Gastrocnemius medialis (tissue), 4 donors: ENCODE data around the gene SFMBT2. TPM values are rescaled to one million over a fixed set of nuclear protein-coding genes. Genes with fewer than 3 reads are reported as not detected.
"Not testable (repeated sequence)": the region's sequence is repeated elsewhere in the genome, so short reads cannot be mapped to it uniquely, and the experiment has no call there.

ENCODE experiments used
- ATAC-seq, 2 donors: fragments of 150-250 bp; one replicate each; pipeline ENCODE4 v1.9.1; 2016
- DNase-seq, 2 donors: peaks; one replicate each; pipeline ENCODE4 v3.0.0-alpha.2; 2019
- H3K27ac ChIP-seq, 4 donors: fragments of 200-600 bp; sonication (generic); 1 replicate in 1 of 4; 2 replicates in 3 of 4; pipeline ENCODE4 v1.5.1; 2016 to 2018; ENCODE audit warnings: mild to moderate bottlenecking in 2 of 4, moderate library complexity in 1 of 4
- H3K27me3 ChIP-seq, 3 donors: fragments of 200-600 bp; sonication (generic) in 2 of 3; 1 replicate in 1 of 3; 2 replicates in 2 of 3; pipeline versions ENCODE4 v1.5.1 to v1.6.0; 2016 to 2019; ENCODE audit warnings: mild to moderate bottlenecking in 1 of 3, moderate library complexity in 1 of 3
- H3K36me3 ChIP-seq, 2 donors: fragments of 200-600 bp; sonication (generic) in 1 of 2; one replicate each; pipeline ENCODE4 v1.5.1; 2017 to 2018
- H3K4me1 ChIP-seq, 2 donors: fragments of 200-600 bp; sonication (generic) in 1 of 2; one replicate each; pipeline ENCODE4 v1.5.1; 2016 to 2017; ENCODE audit warnings: mild to moderate bottlenecking in 2 of 2
- H3K4me3 ChIP-seq, 4 donors: fragments of 200-600 bp; sonication (generic) in 3 of 4; 1 replicate in 1 of 4; 2 replicates in 3 of 4; pipeline ENCODE4 v1.5.1; 2016 to 2019; ENCODE audit warnings: mild to moderate bottlenecking in 2 of 4
- H3K9me3 ChIP-seq, 3 donors: fragments of 200-600 bp; sonication (generic) in 2 of 3; 1 replicate in 1 of 3; 2 replicates in 2 of 3; pipeline ENCODE4 v1.5.1; 2016 to 2019
- POLR2A ChIP-seq, 2 donors: fragments of 450-650 bp; IDR thresholded peaks; one replicate each; pipeline ENCODE4 v1.6.1; 2017; ENCODE audit warnings: antibody characterized with exemption in 2 of 2, mild to moderate bottlenecking in 2 of 2, moderate library complexity in 2 of 2
- in situ Hi-C, 4 donors: fragments of 200-750 bp; cut with MboI; loops; one replicate each; pipeline versions ENCODE4 v1.15.0 to v1.8.0; 2017; ENCODE audit warnings: low sequenced_read_pairs in 4 of 4
- intact Hi-C: fragments of 100-400 bp; cut with DNase I; formaldehyde crosslinking; loops from one replicate; pipeline ENCODE4 v1.15.1; 2023; ENCODE audit warnings: low total_unique reads
- total RNA-seq, 4 donors: library from RNA; depleted of rRNA; stranded (reverse); fragments of >200 nt; gene quantifications; one replicate each; pipeline versions ENCODE4 v1.1.0 to v1.2.3, GENCODE V29; 2016
- TF ChIP-seq, protein P1 (sequence below), 5 experiments: fragments of 450-650 bp in 3 of 5; fragments of 200-600 bp in 2 of 5; sonication (generic) in 2 of 5; IDR thresholded peaks in 4 of 5; conservative IDR thresholded peaks in 1 of 5; 1 replicate in 4 of 5; 2 replicates in 1 of 5; pipeline ENCODE4 v1.5.1; 2016 to 2019; ENCODE audit warnings: antibody characterized with exemption in 5 of 5, mild to moderate bottlenecking in 3 of 5, moderate library complexity in 3 of 5

The SFMBT2 gene
- total RNA-seq, 4 donors from 2014 or later, result 1.1 to 6.9 (median 2.1) TPM

DNA sequence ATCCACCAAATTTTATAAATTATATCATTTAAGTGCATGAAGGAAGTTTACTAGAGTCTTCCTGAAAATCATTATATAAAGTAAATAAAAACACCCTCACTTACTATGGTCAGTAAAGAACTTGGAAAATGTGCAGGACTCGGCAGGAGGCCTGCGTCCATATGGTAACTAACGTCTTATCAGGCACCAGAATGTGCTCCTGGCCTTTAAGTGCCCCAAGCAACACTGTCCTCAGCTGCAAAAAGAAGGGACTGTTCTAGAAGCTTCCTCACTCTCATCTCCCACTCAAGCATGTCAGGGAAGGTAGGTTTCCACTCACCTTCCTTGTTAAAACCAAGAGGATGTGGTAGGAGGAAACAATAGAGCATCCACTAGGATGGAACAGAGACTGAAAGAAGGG, 11.3 kb downstream of the SFMBT2 start:
- Histone ChIP-seq H3K36me3 (no peaks in the 10 kb centered on the region), H3K4me3 (no peak overlapping the region), H3K9me3 (no peaks in the 10 kb centered on the region), H3K27ac (peak overlapping the region; percentile 39 to 84 (median 64)), H3K27me3 (no peaks in the 10 kb centered on the region), H3K4me1 (peaks cover 32 to 49% of the 10 kb centered on the region in 2 donors)
- TF ChIP-seq, protein P1, sequence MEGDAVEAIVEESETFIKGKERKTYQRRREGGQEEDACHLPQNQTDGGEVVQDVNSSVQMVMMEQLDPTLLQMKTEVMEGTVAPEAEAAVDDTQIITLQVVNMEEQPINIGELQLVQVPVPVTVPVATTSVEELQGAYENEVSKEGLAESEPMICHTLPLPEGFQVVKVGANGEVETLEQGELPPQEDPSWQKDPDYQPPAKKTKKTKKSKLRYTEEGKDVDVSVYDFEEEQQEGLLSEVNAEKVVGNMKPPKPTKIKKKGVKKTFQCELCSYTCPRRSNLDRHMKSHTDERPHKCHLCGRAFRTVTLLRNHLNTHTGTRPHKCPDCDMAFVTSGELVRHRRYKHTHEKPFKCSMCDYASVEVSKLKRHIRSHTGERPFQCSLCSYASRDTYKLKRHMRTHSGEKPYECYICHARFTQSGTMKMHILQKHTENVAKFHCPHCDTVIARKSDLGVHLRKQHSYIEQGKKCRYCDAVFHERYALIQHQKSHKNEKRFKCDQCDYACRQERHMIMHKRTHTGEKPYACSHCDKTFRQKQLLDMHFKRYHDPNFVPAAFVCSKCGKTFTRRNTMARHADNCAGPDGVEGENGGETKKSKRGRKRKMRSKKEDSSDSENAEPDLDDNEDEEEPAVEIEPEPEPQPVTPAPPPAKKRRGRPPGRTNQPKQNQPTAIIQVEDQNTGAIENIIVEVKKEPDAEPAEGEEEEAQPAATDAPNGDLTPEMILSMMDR (IDR thresholded peaks at IDR 0.05 in 4 of 5, conservative IDR thresholded peaks at IDR 0.05 in 1 of 5), result no peak
- TF ChIP-seq POLR2A (IDR thresholded peaks at IDR 0.05), result no peak
- in situ Hi-C loops (no loop called here), intact Hi-C loops (no loop called here)
- DNase-seq (no peak), ATAC-seq (no peak)

DNA sequence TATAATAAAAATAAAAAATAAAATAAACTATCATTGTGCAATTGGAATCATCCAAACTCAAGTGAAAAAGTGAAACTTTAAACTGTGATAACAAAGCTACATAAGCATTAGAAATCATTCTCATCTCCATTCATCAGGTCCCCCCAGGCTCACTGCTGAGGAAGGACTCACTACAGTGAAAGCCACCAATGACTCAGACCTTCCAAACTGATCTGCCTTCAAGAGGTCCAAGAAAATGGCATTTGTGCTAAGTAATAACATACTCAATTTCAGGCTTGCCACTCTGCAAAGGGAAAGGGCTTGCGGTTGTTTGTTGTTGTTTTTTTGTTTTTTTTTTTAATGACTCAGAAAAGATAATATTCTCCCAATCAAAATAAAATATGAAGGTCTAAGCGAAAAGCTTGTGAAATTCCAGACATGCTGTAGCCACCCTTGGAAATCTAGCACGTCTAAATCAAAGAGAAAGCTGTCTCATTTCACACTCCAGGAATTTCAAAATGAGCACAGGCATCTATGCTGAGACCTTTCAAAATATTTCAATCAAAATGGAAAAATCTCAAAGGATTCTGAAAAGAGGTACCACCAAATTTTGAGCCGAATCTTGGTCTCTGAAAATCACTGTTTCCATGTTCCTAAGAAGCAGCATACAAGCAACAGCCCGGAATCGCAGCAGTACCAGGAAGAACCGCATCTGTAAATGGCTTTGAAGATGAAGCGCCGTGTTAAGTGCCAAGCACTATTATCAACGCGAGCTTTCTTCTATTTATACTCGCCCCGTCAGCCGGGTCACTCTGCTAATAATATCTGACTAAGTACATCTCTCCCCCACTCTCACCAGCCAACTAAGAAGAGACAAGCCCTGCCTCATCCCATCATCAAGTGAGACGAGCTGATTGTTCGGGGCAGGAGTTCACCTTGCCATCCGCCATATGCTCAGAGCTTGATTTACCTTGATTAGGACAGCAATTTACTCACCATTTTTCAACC, 13.5 kb downstream of the SFMBT2 start:
- intact Hi-C loops (no loop called here), in situ Hi-C loops (no loop called here)
- Histone ChIP-seq H3K27me3 (no peaks in the 10 kb centered on the region), H3K27ac (peak overlapping the region; percentile 58 to 83 (median 78)), H3K4me3 (peak overlapping the region in 3 of 4 donors; percentile 17 to 36 (median 23)), H3K4me1 (peaks cover 21 to 30% of the 10 kb centered on the region in 2 donors), H3K9me3 (no peaks in the 10 kb centered on the region), H3K36me3 (no peaks in the 10 kb centered on the region)
- peak; percentile 32 to 84 for DNase-seq
- peak; percentile 95 to 96 for ATAC-seq
- TF ChIP-seq, protein P1 (IDR thresholded peaks at IDR 0.05 in 4 of 5, conservative IDR thresholded peaks at IDR 0.05 in 1 of 5), result peak in 2 of 5 experiments; percentile 25 to 39
- TF ChIP-seq POLR2A (IDR thresholded peaks at IDR 0.05), result peak in 1 of 2 donors; percentile 30

DNA sequence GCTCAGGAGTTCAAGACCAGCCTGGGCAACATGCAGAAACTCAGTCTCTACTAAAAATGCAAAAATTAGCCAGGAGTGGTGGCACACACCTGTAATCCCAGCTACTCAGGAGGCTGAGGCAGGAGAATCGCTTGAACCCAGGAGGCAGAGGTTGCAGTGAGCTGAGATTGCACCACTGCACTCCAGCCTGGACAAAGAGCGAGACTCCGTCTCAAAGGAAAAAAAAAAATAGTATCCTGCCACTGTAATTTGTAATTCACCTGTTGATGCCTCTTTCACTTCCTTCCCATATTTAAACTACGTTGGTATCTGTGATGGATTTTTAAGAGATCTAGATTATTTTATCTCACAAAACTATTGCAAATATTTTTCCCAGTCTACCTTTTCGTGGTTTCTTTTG, 18.5 kb downstream of the SFMBT2 start:
- H3K9me3 ChIP-seq, DNase-seq, intact Hi-C loops, ATAC-seq, H3K27me3 ChIP-seq, H3K36me3 ChIP-seq, H3K4me3 ChIP-seq, in situ Hi-C loops, H3K27ac ChIP-seq: not testable (repeated sequence)
- peaks cover 4 to 16% of the 10 kb centered on the region in 2 donors for H3K4me1 ChIP-seq

DNA sequence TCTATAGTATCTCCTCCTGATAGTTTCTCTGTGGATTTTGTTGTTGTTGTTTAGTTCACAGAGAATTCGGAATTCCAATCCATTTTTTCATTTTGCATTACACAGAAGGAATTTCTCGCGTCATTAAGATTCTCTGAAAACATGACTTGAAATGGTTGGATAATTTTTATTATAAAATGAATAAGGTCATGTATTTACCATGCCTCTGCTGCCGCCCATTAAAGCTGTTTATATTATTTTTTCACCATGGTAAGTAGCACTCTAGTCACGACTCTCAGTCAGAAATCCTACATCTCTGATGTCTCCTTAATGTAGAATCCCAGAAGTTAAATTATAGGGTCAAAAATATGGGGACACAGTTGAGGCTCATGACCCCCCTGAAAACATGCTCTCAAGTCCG, 19.1 kb downstream of the SFMBT2 start:
- H3K4me3 ChIP-seq, result no peak overlapping the region
- peaks cover 0 to 11% of the 10 kb centered on the region in 2 donors for H3K4me1 ChIP-seq
- DNase-seq (no peak), ATAC-seq (no peak)
- TF ChIP-seq, protein P1 (IDR thresholded peaks at IDR 0.05 in 4 of 5, conservative IDR thresholded peaks at IDR 0.05 in 1 of 5), result no peak
- TF ChIP-seq POLR2A (IDR thresholded peaks at IDR 0.05), result no peak
- H3K27ac ChIP-seq, result no peak overlapping the region
- no peaks in the 10 kb centered on the region for H3K27me3 ChIP-seq
- intact Hi-C loops, result no loop called here
- in situ Hi-C loops, result no loop called here
- no peaks in the 10 kb centered on the region for H3K36me3 ChIP-seq
- H3K9me3 ChIP-seq, result no peaks in the 10 kb centered on the region

DNA sequence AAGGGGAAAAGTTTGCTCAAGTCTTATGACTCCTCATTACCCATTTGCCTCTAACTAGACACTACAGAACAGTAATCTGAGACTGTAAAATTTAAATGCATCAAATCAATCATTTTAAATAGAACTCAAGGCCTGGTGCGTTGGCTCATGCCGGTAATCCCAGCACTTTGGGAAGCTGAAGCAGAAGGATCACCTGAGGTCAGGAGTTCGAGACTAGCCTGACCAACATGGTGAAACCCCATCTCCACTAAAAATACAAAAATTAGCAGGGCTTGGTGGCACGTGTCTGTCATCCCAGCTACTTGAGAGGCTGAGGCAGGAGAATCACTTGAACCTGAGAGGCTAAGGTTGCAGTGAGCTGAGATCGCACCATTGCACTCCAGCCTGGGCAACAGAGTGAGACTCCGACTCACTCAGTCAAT, 20.1 kb downstream of the SFMBT2 start:
- peaks cover 0 to 11% of the 10 kb centered on the region in 2 donors for H3K4me1 ChIP-seq
- DNase-seq, H3K9me3 ChIP-seq, H3K4me3 ChIP-seq, in situ Hi-C loops, H3K27ac ChIP-seq, H3K36me3 ChIP-seq, ATAC-seq, H3K27me3 ChIP-seq, intact Hi-C loops: not testable (repeated sequence)
